ENCODE results near the gene CPA5. TPM values are rescaled to one million over a fixed set of nuclear protein-coding genes. Genes with fewer than 3 reads are reported as not detected.

The CPA5 gene
- total RNA-seq, 2 donors from 2014 or later = not detected

DNA sequence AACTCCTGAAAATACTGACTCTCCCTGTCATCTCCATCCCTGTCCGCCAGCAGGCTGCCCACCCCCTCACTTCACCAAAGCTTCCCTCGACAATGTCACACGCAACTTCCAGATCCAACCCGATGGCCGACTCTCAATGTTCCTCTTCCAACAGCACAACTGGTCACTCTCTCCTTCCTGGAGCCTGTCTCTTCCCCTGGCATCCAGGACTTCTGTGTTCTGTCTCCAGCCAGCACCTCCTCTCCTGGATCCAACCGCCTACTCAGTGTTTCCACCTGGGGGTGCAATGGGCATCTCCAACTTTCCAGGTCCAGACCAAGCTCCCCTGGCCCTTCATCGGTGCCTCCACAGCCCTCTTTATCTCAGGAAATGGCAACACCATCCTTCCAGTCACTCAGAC, 8.6 kb downstream of the CPA5 start:
- intact Hi-C loops (cut with DNase I) = no loop called here
- TF ChIP-seq, protein P1, sequence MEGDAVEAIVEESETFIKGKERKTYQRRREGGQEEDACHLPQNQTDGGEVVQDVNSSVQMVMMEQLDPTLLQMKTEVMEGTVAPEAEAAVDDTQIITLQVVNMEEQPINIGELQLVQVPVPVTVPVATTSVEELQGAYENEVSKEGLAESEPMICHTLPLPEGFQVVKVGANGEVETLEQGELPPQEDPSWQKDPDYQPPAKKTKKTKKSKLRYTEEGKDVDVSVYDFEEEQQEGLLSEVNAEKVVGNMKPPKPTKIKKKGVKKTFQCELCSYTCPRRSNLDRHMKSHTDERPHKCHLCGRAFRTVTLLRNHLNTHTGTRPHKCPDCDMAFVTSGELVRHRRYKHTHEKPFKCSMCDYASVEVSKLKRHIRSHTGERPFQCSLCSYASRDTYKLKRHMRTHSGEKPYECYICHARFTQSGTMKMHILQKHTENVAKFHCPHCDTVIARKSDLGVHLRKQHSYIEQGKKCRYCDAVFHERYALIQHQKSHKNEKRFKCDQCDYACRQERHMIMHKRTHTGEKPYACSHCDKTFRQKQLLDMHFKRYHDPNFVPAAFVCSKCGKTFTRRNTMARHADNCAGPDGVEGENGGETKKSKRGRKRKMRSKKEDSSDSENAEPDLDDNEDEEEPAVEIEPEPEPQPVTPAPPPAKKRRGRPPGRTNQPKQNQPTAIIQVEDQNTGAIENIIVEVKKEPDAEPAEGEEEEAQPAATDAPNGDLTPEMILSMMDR (IDR thresholded peaks at IDR 0.05) = no peak
- DNase-seq = no peak
- Histone ChIP-seq H3K27me3 (no peaks in the 10 kb centered on the region), H3K4me3 (no peak overlapping the region), H3K27ac (peak overlapping the region; percentile 40), H3K36me3 (no peaks in the 10 kb centered on the region), H3K4me1 (no peaks in the 10 kb centered on the region), H3K9me3 (no peaks in the 10 kb centered on the region), H3K9ac (ENCODE audit: low read depth in 2 of 2, low read length in 2 of 2) (no peak overlapping the region)

DNA sequence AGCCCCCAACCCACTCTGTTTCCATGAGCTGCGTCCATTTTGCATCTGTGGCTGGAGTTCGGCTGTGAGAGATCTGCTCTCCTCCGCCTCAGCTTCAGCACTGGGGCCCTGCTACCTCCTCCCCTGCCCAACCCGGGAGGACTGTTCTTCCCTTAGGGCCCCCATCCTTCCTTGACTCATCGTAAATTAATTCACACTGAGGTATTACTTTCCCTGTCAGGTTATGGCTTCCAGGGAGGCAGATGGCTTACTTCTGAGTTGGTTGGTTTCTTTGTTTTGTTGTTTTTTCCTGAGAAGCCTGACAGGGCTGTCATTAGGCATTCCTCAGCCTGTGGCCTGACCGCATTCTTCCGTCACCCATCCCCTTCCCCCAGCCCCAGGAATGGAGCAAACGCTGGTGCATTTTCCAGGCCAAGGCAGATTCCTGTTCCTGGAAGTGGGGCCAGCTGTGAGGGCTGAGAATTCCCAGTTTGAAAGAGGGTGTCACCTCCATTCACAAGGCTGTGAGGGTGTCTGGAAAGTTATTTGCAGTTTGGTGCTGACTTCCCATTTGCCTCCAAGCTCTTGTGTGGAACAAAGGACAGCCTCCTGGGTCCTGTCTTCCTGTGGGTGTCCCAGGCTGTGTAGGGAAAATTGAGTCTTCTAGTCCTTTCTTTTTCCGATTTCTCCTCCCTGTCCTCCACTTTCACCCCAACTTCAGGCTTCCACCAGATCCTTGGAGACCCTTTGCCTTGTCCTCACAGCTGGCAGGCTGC, 11.7 kb downstream of the CPA5 start:
- no peaks in the 10 kb centered on the region for H3K9me3 ChIP-seq
- H3K4me1 ChIP-seq = no peaks in the 10 kb centered on the region
- TF ChIP-seq, protein P1 (IDR thresholded peaks at IDR 0.05) = no peak
- H3K4me3 ChIP-seq = no peak overlapping the region
- no peak for DNase-seq
- intact Hi-C loops (cut with DNase I) = no loop called here
- H3K27me3 ChIP-seq = no peaks in the 10 kb centered on the region
- H3K27ac ChIP-seq = peak overlapping the region; percentile 60
- H3K9ac ChIP-seq (ENCODE audit: low read depth in 2 of 2, low read length in 2 of 2) = no peak overlapping the region
- H3K36me3 ChIP-seq = no peaks in the 10 kb centered on the region

DNA sequence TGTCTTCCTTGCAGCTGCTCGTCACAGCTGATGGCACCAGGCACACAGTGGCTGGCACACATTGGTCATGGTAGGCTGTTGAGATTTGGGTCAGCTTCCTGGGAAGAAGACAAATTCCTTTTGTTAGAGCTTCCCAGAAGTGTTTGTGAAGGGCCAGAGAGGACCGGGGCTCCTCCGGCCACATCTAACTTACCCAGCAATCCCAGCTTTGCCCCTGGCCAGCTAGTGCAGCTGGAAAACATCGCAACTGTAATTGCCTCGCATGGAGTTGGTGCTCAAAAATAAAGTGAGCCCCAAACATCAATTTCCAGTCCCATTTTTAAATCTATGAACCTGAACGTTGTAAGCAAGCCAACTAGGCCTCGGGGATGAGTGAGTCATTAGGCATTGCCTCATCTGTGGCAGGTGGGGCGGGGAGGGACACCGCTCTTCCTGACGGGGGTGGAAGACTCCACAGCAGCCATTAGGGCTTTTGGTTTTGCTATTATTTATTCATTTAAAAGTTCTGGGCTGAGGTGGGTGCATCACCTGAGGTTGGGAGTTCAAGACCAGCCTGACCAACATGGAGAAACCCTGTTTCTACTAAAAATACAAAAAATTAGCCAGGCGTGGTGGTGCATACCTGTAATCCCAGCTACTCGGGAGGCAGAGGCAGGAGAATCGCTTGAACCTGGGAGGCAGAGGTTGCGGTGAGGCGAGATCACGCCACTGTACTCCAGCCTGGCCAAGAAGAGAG, 12.4 kb downstream of the CPA5 start:
- Histone ChIP-seq H3K27me3 (no peaks in the 10 kb centered on the region), H3K36me3 (no peaks in the 10 kb centered on the region), H3K4me1 (no peaks in the 10 kb centered on the region), H3K9me3 (no peaks in the 10 kb centered on the region), H3K4me3 (no peak overlapping the region), H3K9ac (ENCODE audit: low read depth in 2 of 2, low read length in 2 of 2) (no peak overlapping the region), H3K27ac (peak overlapping the region; percentile 60)
- TF ChIP-seq, protein P1 (IDR thresholded peaks at IDR 0.05) = no peak
- intact Hi-C loops (cut with DNase I) = no loop called here
- DNase-seq = no peak

DNA sequence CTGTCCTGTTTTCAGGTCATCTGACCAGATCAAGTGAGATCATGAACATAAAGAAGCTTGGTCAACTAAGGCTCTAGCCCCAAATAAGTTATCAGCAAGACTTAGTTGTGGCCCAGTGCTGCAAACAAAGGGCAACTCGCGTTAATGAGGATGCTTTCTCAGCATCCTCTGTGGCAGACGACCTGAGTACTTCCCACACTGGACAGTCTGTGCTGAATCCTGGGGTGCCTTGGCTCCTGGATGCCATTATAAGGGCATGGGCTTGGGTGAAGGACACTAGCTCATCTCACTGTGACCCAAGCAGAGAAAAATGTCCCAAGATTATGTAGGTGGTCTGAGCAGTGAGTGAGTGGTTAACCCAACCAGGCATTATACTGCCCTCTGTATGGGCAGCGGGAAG, 13.9 kb downstream of the CPA5 start:
- Histone ChIP-seq H3K27me3 (no peaks in the 10 kb centered on the region), H3K9me3 (no peaks in the 10 kb centered on the region), H3K27ac (no peak overlapping the region), H3K9ac (ENCODE audit: low read depth in 2 of 2, low read length in 2 of 2) (no peak overlapping the region), H3K4me3 (no peak overlapping the region), H3K4me1 (no peaks in the 10 kb centered on the region), H3K36me3 (no peaks in the 10 kb centered on the region)
- no peak for DNase-seq
- intact Hi-C loops (cut with DNase I) = no loop called here
- TF ChIP-seq, protein P1 (IDR thresholded peaks at IDR 0.05) = no peak

DNA sequence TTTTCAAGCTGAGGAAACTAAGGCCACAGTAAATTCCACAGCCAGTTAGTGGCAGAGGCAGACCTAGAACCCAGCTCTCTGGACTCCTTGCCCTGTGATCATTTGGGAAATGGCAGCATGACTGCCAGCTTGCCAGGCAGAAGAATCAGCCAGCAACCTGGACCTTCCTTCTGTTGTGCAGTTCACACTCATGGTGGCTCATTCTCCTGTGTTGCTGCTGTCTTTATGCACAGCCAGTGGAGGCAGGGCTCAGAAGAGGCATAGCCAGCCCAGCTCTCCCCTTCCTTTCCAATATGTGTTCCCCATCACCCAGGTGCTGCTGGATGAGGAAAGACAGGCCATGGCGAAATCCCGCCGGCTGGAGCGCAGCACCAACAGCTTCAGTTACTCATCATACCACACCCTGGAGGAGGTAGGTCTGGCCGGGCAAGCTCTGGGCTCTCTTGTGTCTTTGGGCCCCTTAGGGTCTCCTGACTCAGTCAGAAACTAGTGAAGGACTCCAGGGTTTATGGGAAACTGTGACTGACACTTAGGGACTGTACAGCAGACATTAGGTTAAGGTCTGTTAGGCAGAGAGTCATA, 14.8 kb downstream of the CPA5 start:
- H3K27me3 ChIP-seq = no peaks in the 10 kb centered on the region
- TF ChIP-seq, protein P1 (IDR thresholded peaks at IDR 0.05) = no peak
- H3K9me3 ChIP-seq = no peaks in the 10 kb centered on the region
- no peak for DNase-seq
- intact Hi-C loops (cut with DNase I) = no loop called here
- no peak overlapping the region for H3K9ac ChIP-seq (ENCODE audit: low read depth in 2 of 2, low read length in 2 of 2)
- H3K4me1 ChIP-seq = no peaks in the 10 kb centered on the region
- H3K4me3 ChIP-seq = no peak overlapping the region
- H3K36me3 ChIP-seq = no peaks in the 10 kb centered on the region
- H3K27ac ChIP-seq = no peak overlapping the region

Measured in colonic mucosa (tissue), 4 donors.